Measurements from ENCODE around the gene CERT1.

DNA sequence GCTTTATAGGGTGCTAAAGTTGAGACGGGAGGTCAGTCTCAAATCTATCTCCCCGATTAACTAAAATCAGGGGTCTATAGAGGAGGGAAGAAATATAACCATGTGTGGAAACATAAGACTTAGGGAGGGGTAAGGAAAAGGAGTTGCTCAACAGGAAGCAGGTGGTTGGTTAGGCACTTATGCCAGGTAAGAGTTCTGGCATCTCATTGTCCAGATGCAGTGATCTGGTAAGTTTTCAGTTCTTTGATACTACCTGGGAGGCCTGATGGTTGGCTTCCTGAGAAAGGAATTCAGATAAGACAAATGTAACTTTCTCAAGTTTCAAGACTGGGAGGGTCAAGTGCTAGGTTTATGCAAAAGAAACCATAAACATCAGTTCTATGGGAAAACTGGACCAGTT, 47.7 kb downstream of the CERT1 start:
- TF ChIP-seq POLR2A (IDR thresholded peaks at IDR 0.05) (no peak), EP300 (IDR thresholded peaks at IDR 0.05) (no peak)
- TF ChIP-seq, protein P1, sequence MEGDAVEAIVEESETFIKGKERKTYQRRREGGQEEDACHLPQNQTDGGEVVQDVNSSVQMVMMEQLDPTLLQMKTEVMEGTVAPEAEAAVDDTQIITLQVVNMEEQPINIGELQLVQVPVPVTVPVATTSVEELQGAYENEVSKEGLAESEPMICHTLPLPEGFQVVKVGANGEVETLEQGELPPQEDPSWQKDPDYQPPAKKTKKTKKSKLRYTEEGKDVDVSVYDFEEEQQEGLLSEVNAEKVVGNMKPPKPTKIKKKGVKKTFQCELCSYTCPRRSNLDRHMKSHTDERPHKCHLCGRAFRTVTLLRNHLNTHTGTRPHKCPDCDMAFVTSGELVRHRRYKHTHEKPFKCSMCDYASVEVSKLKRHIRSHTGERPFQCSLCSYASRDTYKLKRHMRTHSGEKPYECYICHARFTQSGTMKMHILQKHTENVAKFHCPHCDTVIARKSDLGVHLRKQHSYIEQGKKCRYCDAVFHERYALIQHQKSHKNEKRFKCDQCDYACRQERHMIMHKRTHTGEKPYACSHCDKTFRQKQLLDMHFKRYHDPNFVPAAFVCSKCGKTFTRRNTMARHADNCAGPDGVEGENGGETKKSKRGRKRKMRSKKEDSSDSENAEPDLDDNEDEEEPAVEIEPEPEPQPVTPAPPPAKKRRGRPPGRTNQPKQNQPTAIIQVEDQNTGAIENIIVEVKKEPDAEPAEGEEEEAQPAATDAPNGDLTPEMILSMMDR (IDR thresholded peaks at IDR 0.05), result no peak
